HCT116 (cell line): ENCODE data around the gene CDH23. TPM values are rescaled to one million over a fixed set of nuclear protein-coding genes. Genes with fewer than 3 reads are reported as not detected.

ENCODE experiments used
- ATAC-seq: fragments of 200-7000 bp; cut with Tn5 transposase; 2 replicates; pipeline ENCODE4 v1.9.1; 2020; ENCODE audit warnings: mild to moderate bottlenecking, moderate library complexity
- BruUV-seq: library from RNA; stranded (reverse); fragments of 400-500 nt; replicated peaks from 2 replicates; lab custom pipeline; 2021; lab: Mats Ljungman, UMichigan
- CTCF ChIA-PET: fragments of 300-600 bp; sonication (Branson Sonifier 250); formaldehyde crosslinking; loops from one replicate; lab custom pipeline; 2021; ENCODE audit warnings: antibody characterized with exemption; lab: Charles Lee
- POLR2A ChIA-PET: fragments of 300-600, 350-600 bp; sonication (Branson Sonifier 250); formaldehyde crosslinking; loops from one replicate; lab custom pipeline; 2021; ENCODE audit warnings: antibody characterized with exemption; lab: Charles Lee
- RAD21 ChIA-PET, 2 experiments: fragments of 300-600 bp; sonication (Branson Sonifier 250); formaldehyde crosslinking; loops; one replicate each; lab custom pipeline; 2023; ENCODE audit warnings: low total read pairs in 2 of 2; ENCODE audit not compliant: uncharacterized antibody in 2 of 2, unreplicated experiment in 2 of 2, low non-redundant PET in 1 of 2; lab: Charles Lee
- DNase-seq: peaks from one replicate; pipeline ENCODE4 v3.0.0-alpha.2; 2010; ENCODE audit warnings: low read depth, low spot score
- H2AFZ ChIP-seq: fragments of 200-600 bp; shearing (Covaris generic), sonication (generic); 2 replicates; pipeline ENCODE4 v1.6.1; 2017; ENCODE audit warnings: low read depth, mixed run types, mixed read lengths, antibody characterized with exemption, low read length; ENCODE audit not compliant: poor library complexity, severe bottlenecking
- H3K27ac ChIP-seq: 2 replicates; pipeline ENCODE4 v1.5.1; 2012; ENCODE audit warnings: low read depth, low read length
- H3K27me3 ChIP-seq: fragments of 200-600 bp; sonication (generic); 2 replicates; pipeline ENCODE4 v1.6.1; 2016; ENCODE audit warnings: mixed run types, low read length, mixed read lengths; ENCODE audit not compliant: insufficient read depth
- H3K36me3 ChIP-seq, 2 experiments: fragments of 200-500 bp in 1 of 2; fragments of 200-600 bp in 1 of 2; sonication (Bioruptor generic) in 1 of 2; sonication (generic) in 1 of 2; 2 replicates each; pipeline versions ENCODE4 v1.5.1 to v1.6.1; 2014 to 2016; ENCODE audit warnings: low read length in 2 of 2, inconsistent platforms in 1 of 2, mixed read lengths in 1 of 2, mixed run types in 1 of 2; ENCODE audit not compliant: insufficient read depth in 2 of 2, control insufficient read depth in 1 of 2
- H3K4me1 ChIP-seq, 2 experiments: fragments of 200-600 bp in 1 of 2; sonication (generic) in 1 of 2; 2 replicates each; pipeline versions ENCODE4 v1.5.1 to v1.6.1; 2012 to 2017; ENCODE audit warnings: low read length in 2 of 2, inconsistent platforms in 1 of 2, mild to moderate bottlenecking in 1 of 2, mixed read lengths in 1 of 2, mixed run types in 1 of 2, moderate library complexity in 1 of 2; ENCODE audit not compliant: insufficient read depth in 2 of 2, control insufficient read depth in 1 of 2
- H3K4me2 ChIP-seq: fragments of 200-600 bp; sonication (generic); 2 replicates; pipeline ENCODE4 v1.6.1; 2017; ENCODE audit warnings: mixed run types, low read length, mixed read lengths
- H3K4me3 ChIP-seq, 2 experiments: fragments of 200-600 bp in 1 of 2; sonication (generic) in 1 of 2; replicated peaks in 1 of 2; 2 replicates each; pipeline ENCODE4 v1.5.1; 2011 to 2016; ENCODE audit warnings: low read length in 2 of 2, control low read depth in 1 of 2, low read depth in 1 of 2, mild to moderate bottlenecking in 1 of 2, mixed read lengths in 1 of 2, mixed run types in 1 of 2
- H3K79me2 ChIP-seq: fragments of 200-600 bp; sonication (generic); 2 replicates; pipeline ENCODE4 v1.6.1; 2017; ENCODE audit warnings: mild to moderate bottlenecking, mixed run types, low read length, moderate library complexity, mixed read lengths; ENCODE audit not compliant: insufficient read depth
- H3K9ac ChIP-seq: fragments of 200-600 bp; sonication (generic); 2 replicates; pipeline ENCODE4 v1.6.1; 2016; ENCODE audit warnings: low read length, mixed read lengths
- H3K9me2 ChIP-seq: fragments of 200-600 bp; sonication (generic), shearing (Covaris generic); 2 replicates; pipeline ENCODE4 v1.6.1; 2017; ENCODE audit warnings: mixed run types, mild to moderate bottlenecking, moderate library complexity; ENCODE audit not compliant: insufficient read depth
- H3K9me3 ChIP-seq, 2 experiments: fragments of 200-500 bp in 1 of 2; fragments of 200-600 bp in 1 of 2; sonication (Bioruptor generic) in 1 of 2; sonication (generic) in 1 of 2; 2 replicates each; pipeline ENCODE4 v1.6.1; 2014 to 2017; ENCODE audit warnings: low read length in 2 of 2, mixed read lengths in 2 of 2, inconsistent platforms in 1 of 2, low read depth in 1 of 2, mild to moderate bottlenecking in 1 of 2, mixed run types in 1 of 2, moderate library complexity in 1 of 2; ENCODE audit not compliant: control insufficient read depth in 1 of 2, insufficient read depth in 1 of 2
- H4K20me1 ChIP-seq: fragments of 200-600 bp; sonication (generic), shearing (Covaris generic); 2 replicates; pipeline ENCODE4 v1.6.1; 2017; ENCODE audit warnings: mixed run types, mild to moderate bottlenecking, moderate library complexity; ENCODE audit not compliant: insufficient read depth
- ATF3 ChIP-seq: IDR thresholded peaks from 2 replicates; pipeline ENCODE4 v1.6.1; 2012
- CBX3 ChIP-seq: IDR thresholded peaks from 2 replicates; pipeline ENCODE4 v1.6.1; 2012; ENCODE audit warnings: low read depth
- CEBPB ChIP-seq: IDR thresholded peaks from 2 replicates; pipeline ENCODE4 v1.6.1; 2012; ENCODE audit warnings: low read depth
- ELF1 ChIP-seq: IDR thresholded peaks from 2 replicates; pipeline ENCODE4 v1.6.1; 2012; ENCODE audit warnings: low read depth, borderline replicate concordance
- EZH2phosphoT487 ChIP-seq: fragments of 200-600 bp; IDR thresholded peaks from 2 replicates; pipeline ENCODE4 v1.6.1; 2018; ENCODE audit warnings: antibody characterized with exemption, borderline replicate concordance
- JUND ChIP-seq: IDR thresholded peaks from 2 replicates; pipeline ENCODE4 v1.6.1; 2012
- POLR2A ChIP-seq: IDR thresholded peaks from 2 replicates; pipeline ENCODE4 v1.7.0; 2011; ENCODE audit warnings: borderline replicate concordance; ENCODE audit not compliant: insufficient read depth, insufficient read length; ENCODE audit errors: extremely low read depth
- SP1 ChIP-seq: IDR thresholded peaks from 2 replicates; pipeline ENCODE4 v1.6.1; 2012; ENCODE audit warnings: low read depth
- SRF ChIP-seq: IDR thresholded peaks from 2 replicates; pipeline ENCODE4 v1.6.1; 2012; ENCODE audit warnings: low read depth
- TCF7L2 ChIP-seq: IDR thresholded peaks from 2 replicates; pipeline ENCODE4 v1.7.0; 2011; ENCODE audit warnings: borderline replicate concordance, inconsistent platforms; ENCODE audit not compliant: insufficient read depth, insufficient read length; ENCODE audit errors: extremely low read depth
- YY1 ChIP-seq: IDR thresholded peaks from 2 replicates; pipeline ENCODE4 v1.6.1; 2011; ENCODE audit warnings: low read length, low read depth, moderate library complexity, mild to moderate bottlenecking; ENCODE audit not compliant: insufficient replicate concordance; ENCODE audit errors: extremely low read depth
- ZNF274 ChIP-seq: fragments of 200-500 bp; sonication (Bioruptor generic); IDR thresholded peaks from 2 replicates; pipeline ENCODE4 v1.6.1; 2014; ENCODE audit warnings: mild to moderate bottlenecking, low read depth, low read length, inconsistent platforms
- intact Hi-C: fragments of 100-400 bp; cut with micrococcal nuclease; formaldehyde crosslinking; loops from 2 replicates; pipeline ENCODE4 v1.10.0; 2022
- total RNA-seq: library from RNA; stranded (reverse); gene quantifications from one replicate; pipeline ENCODE4 v1.2.1, GENCODE V29; 2021; ENCODE audit not compliant: unreplicated experiment
- TF ChIP-seq, protein P1 (sequence below), 3 experiments: fragments of 200-600 bp in 1 of 3; sonication (generic) in 1 of 3; IDR thresholded peaks in 2 of 3; conservative IDR thresholded peaks in 1 of 3; 2 replicates each; pipeline ENCODE4 v1.5.1; 2012 to 2017; ENCODE audit warnings: low read depth in 2 of 3, low read length in 2 of 3, antibody characterized with exemption in 1 of 3, borderline replicate concordance in 1 of 3, control low read depth in 1 of 3, mild to moderate bottlenecking in 1 of 3, mixed read lengths in 1 of 3, mixed run types in 1 of 3, moderate library complexity in 1 of 3; ENCODE audit not compliant: insufficient read depth in 1 of 3
- TF ChIP-seq, protein P2 (sequence below): IDR thresholded peaks from 2 replicates; pipeline ENCODE4 v1.6.1; 2012

The CDH23 gene
- total RNA-seq, 1 experiment from 2014 or later, result not detected

- no peaks in the 10 kb centered on the region for H3K79me2 ChIP-seq
- no peak overlapping the region for H2AFZ ChIP-seq
- no peaks in the 10 kb centered on the region for H3K27me3 ChIP-seq
- no peak overlapping the region for H3K9ac ChIP-seq
- TF ChIP-seq JUND (no peak), SRF (no peak), POLR2A (no peak), YY1 (no peak), CBX3 (no peak), CEBPB (no peak), ELF1 (no peak), ZNF274 (no peak), SP1 (no peak), ATF3 (no peak), TCF7L2 (no peak), EZH2phosphoT487 (no peak)
- TF ChIP-seq, protein P1, sequence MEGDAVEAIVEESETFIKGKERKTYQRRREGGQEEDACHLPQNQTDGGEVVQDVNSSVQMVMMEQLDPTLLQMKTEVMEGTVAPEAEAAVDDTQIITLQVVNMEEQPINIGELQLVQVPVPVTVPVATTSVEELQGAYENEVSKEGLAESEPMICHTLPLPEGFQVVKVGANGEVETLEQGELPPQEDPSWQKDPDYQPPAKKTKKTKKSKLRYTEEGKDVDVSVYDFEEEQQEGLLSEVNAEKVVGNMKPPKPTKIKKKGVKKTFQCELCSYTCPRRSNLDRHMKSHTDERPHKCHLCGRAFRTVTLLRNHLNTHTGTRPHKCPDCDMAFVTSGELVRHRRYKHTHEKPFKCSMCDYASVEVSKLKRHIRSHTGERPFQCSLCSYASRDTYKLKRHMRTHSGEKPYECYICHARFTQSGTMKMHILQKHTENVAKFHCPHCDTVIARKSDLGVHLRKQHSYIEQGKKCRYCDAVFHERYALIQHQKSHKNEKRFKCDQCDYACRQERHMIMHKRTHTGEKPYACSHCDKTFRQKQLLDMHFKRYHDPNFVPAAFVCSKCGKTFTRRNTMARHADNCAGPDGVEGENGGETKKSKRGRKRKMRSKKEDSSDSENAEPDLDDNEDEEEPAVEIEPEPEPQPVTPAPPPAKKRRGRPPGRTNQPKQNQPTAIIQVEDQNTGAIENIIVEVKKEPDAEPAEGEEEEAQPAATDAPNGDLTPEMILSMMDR (IDR thresholded peaks at IDR 0.05 in 2 of 3, conservative IDR thresholded peaks at IDR 0.05 in 1 of 3; ENCODE audit: borderline replicate concordance in 1 of 3, insufficient read depth in 1 of 3, low read depth in 2 of 3, low read length in 2 of 3), result no peak
- TF ChIP-seq, protein P2, sequence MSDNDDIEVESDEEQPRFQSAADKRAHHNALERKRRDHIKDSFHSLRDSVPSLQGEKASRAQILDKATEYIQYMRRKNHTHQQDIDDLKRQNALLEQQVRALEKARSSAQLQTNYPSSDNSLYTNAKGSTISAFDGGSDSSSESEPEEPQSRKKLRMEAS, result no peak
- RAD21 ChIA-PET, result no interaction called here
- H3K4me2 ChIP-seq, result no peak overlapping the region
- CTCF ChIA-PET, result interaction anchor here (0.7 to 3.2 kb wide), 3 partner anchors 60 to 433 kb away, joined by 3 to 22 read pairs (median 3); partner anchors contain the start of gene SLC29A3
- no peaks in the 10 kb centered on the region for H3K36me3 ChIP-seq
- DNase-seq (no peak), ATAC-seq (no peak)
- intact Hi-C loops, result no loop called here
- H4K20me1 ChIP-seq, result no peaks in the 10 kb centered on the region
- no peak overlapping the region for H3K27ac ChIP-seq
- H3K4me3 ChIP-seq, result no peak overlapping the region
- H3K4me1 ChIP-seq, result peaks cover 8 to 12% of the 10 kb centered on the region in 2 experiments; a peak in 3 of 4 replicates
- POLR2A ChIA-PET, result no interaction called here
- H3K9me2 ChIP-seq, result no peaks in the 10 kb centered on the region
- H3K9me3 ChIP-seq, result no peaks in the 10 kb centered on the region
- no TSS peak for BruUV-seq
These were observed 17.5 kb upstream of the CDH23 start for GRCh38 chr10:71379118-71379766.
